GM12801 (cell line): ENCODE results near the gene PRRG4.

Experiments
- CTCF ChIP-seq: IDR thresholded peaks from one replicate; pipeline ENCODE4 v1.5.1; 2011; ENCODE audit warnings: control low read depth; ENCODE audit not compliant: insufficient read length; ENCODE audit errors: extremely low read depth

The PRRG4 gene

GRCh38 chr11:32888805-32889204 is 59.1 kb downstream of the PRRG4 start:
- TF ChIP-seq CTCF, result no peak

DNA sequence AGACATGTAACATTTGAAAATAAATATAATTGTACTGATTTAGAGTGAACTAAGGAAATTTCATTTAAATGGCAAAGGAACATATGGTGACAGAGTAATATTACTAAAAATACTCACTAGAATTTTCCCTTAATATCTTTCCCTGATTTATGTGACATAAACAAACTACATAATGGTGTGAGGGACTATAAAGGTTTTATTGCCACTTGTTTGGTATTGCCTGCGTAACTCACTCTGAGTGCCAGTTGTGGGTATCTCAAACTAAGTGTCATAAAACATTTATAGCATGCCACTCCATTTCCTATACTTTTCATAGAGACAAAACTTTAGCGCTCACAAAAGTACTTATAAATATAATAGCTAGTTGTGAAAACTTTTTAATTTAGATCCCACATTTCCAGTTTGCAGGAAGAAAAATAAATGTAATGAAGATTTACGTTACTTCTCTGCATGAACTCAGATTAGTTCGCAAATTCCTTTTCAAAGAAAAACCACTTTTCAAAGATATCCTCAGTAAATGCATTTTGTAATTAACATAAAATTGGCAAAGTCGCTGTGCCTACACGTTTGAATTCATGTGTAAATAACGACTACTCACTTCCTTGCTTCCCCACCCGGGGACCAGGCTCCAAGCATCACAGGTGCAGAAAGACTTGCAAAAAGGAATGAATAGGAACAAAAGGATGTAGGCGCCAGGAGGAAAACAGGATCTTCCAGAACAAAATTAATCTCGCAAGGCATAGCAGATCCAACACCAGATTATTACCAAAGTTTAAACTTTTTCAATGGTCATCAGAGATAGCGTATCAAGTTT is 61.3 kb downstream of the PRRG4 start:
- TF ChIP-seq CTCF, result no peak

- TF ChIP-seq CTCF, result no peak
Observed at GRCh38 chr11:32891657-32892354, 62.1 kb downstream of the PRRG4 start.

DNA sequence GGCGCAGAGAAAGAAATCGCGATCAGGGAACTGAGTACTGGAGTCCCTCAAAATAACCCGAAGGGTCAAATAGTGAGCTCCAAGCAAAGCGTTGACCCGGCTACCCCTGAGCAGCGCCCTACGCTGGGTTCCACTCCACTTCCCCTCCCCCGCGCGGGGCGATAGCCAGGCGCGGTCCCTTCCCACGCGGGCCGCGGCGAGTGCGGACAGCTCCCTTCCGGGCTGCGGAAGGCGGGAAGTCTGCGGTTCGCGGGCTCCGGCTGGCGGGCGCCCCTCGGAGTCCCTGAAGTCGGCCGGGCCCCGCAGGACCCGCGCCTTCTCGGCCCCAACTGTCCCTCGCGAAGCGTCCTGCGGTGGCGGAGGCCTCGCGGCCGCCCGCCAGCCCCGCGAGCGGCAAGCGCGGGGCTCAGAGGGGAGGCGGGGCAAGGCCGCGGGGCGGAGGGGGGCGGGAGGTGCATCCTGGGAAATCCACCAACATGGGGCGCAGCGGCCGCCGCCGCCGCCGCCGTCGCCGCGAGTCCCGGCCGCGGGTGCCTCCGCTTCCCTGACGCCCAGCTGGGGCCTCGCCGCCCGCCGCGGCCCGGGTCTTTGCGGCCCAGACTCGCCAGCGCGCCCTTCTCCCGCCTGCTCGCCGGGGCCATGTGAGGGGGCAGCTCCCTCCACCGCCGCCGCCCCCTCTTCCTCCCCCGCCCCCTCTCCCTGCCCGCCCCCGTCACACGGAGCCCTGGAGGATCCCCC is 62.8 kb downstream of the PRRG4 start, which contains the start of gene QSER1:
Gene QSER1, plus strand, starts transcription at position 457 of the 738 bp plus-strand sequence. CDS start 315 bp downstream, outside the sequence.
- TF ChIP-seq CTCF, result no peak

GRCh38 chr11:32893093-32893342 is 63.3 kb downstream of the PRRG4 start:
- no peak for TF ChIP-seq CTCF

GRCh38 chr11:32893343-32894148 is 63.8 kb downstream of the PRRG4 start:
- no peak for TF ChIP-seq CTCF
